Activated T-cell treated with anti-CD3 and anti-CD28 coated beads, Interleukin-2, amount 50 U/mL, for 72 hours (primary cell): ENCODE data around the gene SOD2. TPM values are rescaled to one million over a fixed set of nuclear protein-coding genes. Genes with fewer than 3 reads are reported as not detected.

Source experiments
- ATAC-seq, 2 donors: fragments of 150-1000 bp; cut with Tn5 transposase; replicated peaks in 1 of 2; 2 replicates each; pipeline ENCODE4 v1.10.0; 2021; ENCODE audit warnings: moderate library complexity in 2 of 2, mild to moderate bottlenecking in 1 of 2
- DNase-seq, 2 donors: peaks; one replicate each; pipeline ENCODE4 v3.0.0; 2021 to 2022; ENCODE audit warnings: mixed read lengths in 1 of 2
- H3K27ac Mint-ChIP-seq: one replicate; pipeline ENCODE4 v1.8.0; 2022; ENCODE audit warnings: mild to moderate bottlenecking, moderate library complexity, mixed read lengths
- H3K27me3 Mint-ChIP-seq: one replicate; pipeline ENCODE4 v1.8.0; 2022; ENCODE audit warnings: low read depth, mixed read lengths
- H3K36me3 Mint-ChIP-seq, 2 donors: one replicate each; pipeline ENCODE4 v1.8.0; 2022; ENCODE audit warnings: mixed read lengths in 2 of 2, mild to moderate bottlenecking in 1 of 2; ENCODE audit not compliant: insufficient read depth in 2 of 2
- H3K4me1 Mint-ChIP-seq: one replicate; pipeline ENCODE4 v1.8.0; 2022; ENCODE audit warnings: low read depth, mixed read lengths
- H3K4me3 Mint-ChIP-seq, 2 donors: one replicate each; pipeline ENCODE4 v1.8.0; 2022; ENCODE audit warnings: mild to moderate bottlenecking in 2 of 2, mixed read lengths in 2 of 2, moderate library complexity in 2 of 2
- H3K9me3 Mint-ChIP-seq, 2 donors: one replicate each; pipeline ENCODE4 v1.8.0; 2022; ENCODE audit warnings: mixed read lengths in 2 of 2
- total RNA-seq, 2 donors: library from RNA; stranded (reverse); gene quantifications; one replicate each; pipeline ENCODE4 v1.2.3, GENCODE V29; 2022

Gene SOD2
- total RNA-seq, 2 donors from 2014 or later: 66.8 to 75.9 TPM

DNA sequence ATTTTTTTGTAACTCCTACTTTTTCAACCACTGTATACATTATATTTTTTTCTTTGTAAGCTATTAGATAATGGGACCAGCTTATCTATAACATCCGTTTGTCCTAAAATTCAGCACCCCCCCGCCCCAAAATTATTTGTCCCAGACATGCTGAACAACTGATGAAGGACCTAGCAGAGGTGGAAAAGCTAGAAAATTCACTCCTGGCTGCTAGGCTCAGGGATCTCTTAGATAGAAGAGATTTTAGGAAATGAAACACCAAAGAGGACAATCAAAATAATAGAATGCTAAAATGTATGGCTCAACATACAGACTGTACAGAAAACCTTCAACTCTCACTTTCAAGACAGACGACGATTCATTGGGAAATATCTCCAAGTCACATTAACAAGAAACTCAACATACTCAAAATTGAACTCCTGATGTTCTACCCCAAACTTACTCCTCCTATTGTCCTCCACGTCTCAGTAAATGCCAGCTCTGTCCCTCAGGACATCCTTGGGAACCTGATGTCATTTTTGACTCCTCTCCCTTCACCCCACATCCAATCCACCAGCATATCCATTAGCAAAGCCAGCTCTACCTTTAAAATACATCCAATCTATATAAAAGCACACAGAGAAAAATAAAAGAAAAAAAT lies 4.7 kb downstream of the SOD2 start:
- Mint-ChIP-seq H3K27me3 (no peaks in the 10 kb centered on the region), H3K36me3 (peaks cover 7 to 25% of the 10 kb centered on the region in 2 donors), H3K9me3 (no peaks in the 10 kb centered on the region), H3K27ac (peak overlapping the region; percentile 31), H3K4me3 (peak overlapping the region in 1 of 2 donors; percentile 15), H3K4me1 (peaks cover 52% of the 10 kb centered on the region)
- DNase-seq: no peak
- no peak for ATAC-seq

GRCh38 chr6:159687341-159687740 lies 5.7 kb downstream of the SOD2 start:
- H3K4me3 Mint-ChIP-seq: no peak overlapping the region
- no peak overlapping the region for H3K27ac Mint-ChIP-seq
- no peak for ATAC-seq
- peaks cover 57% of the 10 kb centered on the region for H3K4me1 Mint-ChIP-seq
- H3K9me3 Mint-ChIP-seq: no peaks in the 10 kb centered on the region
- no peak for DNase-seq
- H3K27me3 Mint-ChIP-seq: no peaks in the 10 kb centered on the region
- H3K36me3 Mint-ChIP-seq: peaks cover 7 to 25% of the 10 kb centered on the region in 2 donors

DNA sequence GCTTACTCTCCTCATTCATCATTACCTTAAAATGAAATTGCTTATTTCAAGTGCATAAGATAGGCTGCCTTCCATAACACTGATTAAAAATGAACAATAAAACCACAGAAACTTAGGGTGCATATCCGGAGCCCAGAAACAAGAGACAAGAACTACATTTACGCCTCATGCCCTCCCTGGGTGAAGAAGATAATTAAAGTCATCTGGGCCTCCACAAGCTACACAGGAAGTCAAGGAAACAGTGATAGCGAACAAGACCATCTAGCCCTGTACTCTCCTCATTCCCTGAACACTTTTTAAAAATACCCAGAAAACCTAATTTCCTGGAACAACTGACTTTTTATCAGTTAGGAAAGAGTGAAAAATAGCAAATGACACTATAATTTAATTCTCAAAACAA lies 6.3 kb downstream of the SOD2 start:
- DNase-seq (no peak), ATAC-seq (no peak)
- Mint-ChIP-seq H3K4me3 (peak overlapping the region; percentile 3 to 30), H3K36me3 (peaks cover 5 to 25% of the 10 kb centered on the region in 2 donors), H3K4me1 (peaks cover 54% of the 10 kb centered on the region), H3K27ac (peak overlapping the region; percentile 22), H3K27me3 (no peaks in the 10 kb centered on the region), H3K9me3 (no peaks in the 10 kb centered on the region)

- peaks cover 4 to 22% of the 10 kb centered on the region in 2 donors for H3K36me3 Mint-ChIP-seq
- no peaks in the 10 kb centered on the region for H3K9me3 Mint-ChIP-seq
- H3K27me3 Mint-ChIP-seq: no peaks in the 10 kb centered on the region
- H3K4me1 Mint-ChIP-seq: peaks cover 48% of the 10 kb centered on the region
- DNase-seq: no peak
- H3K4me3 Mint-ChIP-seq: no peak overlapping the region
- no peak for ATAC-seq
- peak overlapping the region; percentile 78 for H3K27ac Mint-ChIP-seq
Measured at GRCh38 chr6:159686040-159686439, 7.0 kb downstream of the SOD2 start.

- H3K4me1 Mint-ChIP-seq: peaks cover 50% of the 10 kb centered on the region
- no peak overlapping the region for H3K27ac Mint-ChIP-seq
- ATAC-seq (no peak), DNase-seq (no peak)
- H3K27me3 Mint-ChIP-seq: no peaks in the 10 kb centered on the region
- H3K36me3 Mint-ChIP-seq: peaks cover 4 to 18% of the 10 kb centered on the region in 2 donors
- no peak overlapping the region for H3K4me3 Mint-ChIP-seq
- H3K9me3 Mint-ChIP-seq: no peaks in the 10 kb centered on the region
Measured at GRCh38 chr6:159684013-159684304, 9.1 kb downstream of the SOD2 start.

- DNase-seq (no peak), ATAC-seq (no peak)
- peaks cover 47% of the 10 kb centered on the region for H3K4me1 Mint-ChIP-seq
- H3K27me3 Mint-ChIP-seq: no peaks in the 10 kb centered on the region
- H3K27ac Mint-ChIP-seq: no peak overlapping the region
- no peaks in the 10 kb centered on the region for H3K9me3 Mint-ChIP-seq
- no peak overlapping the region for H3K4me3 Mint-ChIP-seq
- H3K36me3 Mint-ChIP-seq: peaks cover 2 to 13% of the 10 kb centered on the region in 2 donors
Measured at GRCh38 chr6:159682810-159683209, 10.2 kb downstream of the SOD2 start.

- Mint-ChIP-seq H3K4me3 (no peak overlapping the region), H3K27ac (peak overlapping the region; percentile 10)
Measured at GRCh38 chr6:159682295-159682694, 10.7 kb downstream of the SOD2 start.

GRCh38 chr6:159681191-159681880 lies 11.7 kb downstream of the SOD2 start:
- H3K9me3 Mint-ChIP-seq: no peaks in the 10 kb centered on the region
- ATAC-seq: no peak
- no peaks in the 10 kb centered on the region for H3K27me3 Mint-ChIP-seq
- peaks cover 33% of the 10 kb centered on the region for H3K4me1 Mint-ChIP-seq
- peak overlapping the region; percentile 10 for H3K27ac Mint-ChIP-seq
- no peak overlapping the region for H3K4me3 Mint-ChIP-seq
- no peak for DNase-seq
- peaks cover 4 to 12% of the 10 kb centered on the region in 2 donors for H3K36me3 Mint-ChIP-seq

More at GRCh38 chr6:159682295-159682694, 10.7 kb downstream of the SOD2 start:
- ATAC-seq (peak; percentile 46 to 75), DNase-seq (no peak)
- H3K9me3 Mint-ChIP-seq: no peaks in the 10 kb centered on the region
- peaks cover 43% of the 10 kb centered on the region for H3K4me1 Mint-ChIP-seq
- H3K27me3 Mint-ChIP-seq: no peaks in the 10 kb centered on the region
- H3K36me3 Mint-ChIP-seq: peaks cover 2 to 13% of the 10 kb centered on the region in 2 donors

- ATAC-seq (peak; percentile 58 to 59), DNase-seq (no peak)
- peak overlapping the region; percentile 48 to 59 for H3K4me3 Mint-ChIP-seq
- H3K27me3 Mint-ChIP-seq: no peaks in the 10 kb centered on the region
- H3K27ac Mint-ChIP-seq: peak overlapping the region; percentile 75
- no peaks in the 10 kb centered on the region for H3K9me3 Mint-ChIP-seq
- H3K4me1 Mint-ChIP-seq: peaks cover 28% of the 10 kb centered on the region
- H3K36me3 Mint-ChIP-seq: peaks cover 7 to 8% of the 10 kb centered on the region in 2 donors
Measured at GRCh38 chr6:159680104-159680503, 12.9 kb downstream of the SOD2 start.

GRCh38 chr6:159679091-159680077 lies 13.7 kb downstream of the SOD2 start:
- H3K9me3 Mint-ChIP-seq: no peaks in the 10 kb centered on the region
- peak; percentile 45 to 54 for DNase-seq
- H3K36me3 Mint-ChIP-seq: peaks cover 6 to 7% of the 10 kb centered on the region in 2 donors
- peaks cover 28% of the 10 kb centered on the region for H3K4me1 Mint-ChIP-seq
- peak overlapping the region; percentile 48 to 59 for H3K4me3 Mint-ChIP-seq
- peak; percentile 73 to 77 for ATAC-seq
- no peaks in the 10 kb centered on the region for H3K27me3 Mint-ChIP-seq
- H3K27ac Mint-ChIP-seq: peak overlapping the region; percentile 75

GRCh38 chr6:159678574-159678973 lies 14.5 kb downstream of the SOD2 start:
- DNase-seq (no peak), ATAC-seq (no peak)
- Mint-ChIP-seq H3K4me1 (peaks cover 28% of the 10 kb centered on the region), H3K4me3 (no peak overlapping the region), H3K9me3 (no peaks in the 10 kb centered on the region), H3K27me3 (no peaks in the 10 kb centered on the region), H3K27ac (no peak overlapping the region), H3K36me3 (peaks cover 6% of the 10 kb centered on the region in 2 donors)

- peaks cover 25% of the 10 kb centered on the region for H3K4me1 Mint-ChIP-seq
- H3K27ac Mint-ChIP-seq: no peak overlapping the region
- H3K27me3 Mint-ChIP-seq: no peaks in the 10 kb centered on the region
- peaks cover 0 to under 1% of the 10 kb centered on the region in 2 donors for H3K9me3 Mint-ChIP-seq
- ATAC-seq: no peak
- H3K4me3 Mint-ChIP-seq: no peak overlapping the region
- DNase-seq: no peak
- peaks cover 6% of the 10 kb centered on the region in 2 donors for H3K36me3 Mint-ChIP-seq
Measured at GRCh38 chr6:159677506-159678165, 15.4 kb downstream of the SOD2 start.
